WTC11 (cell line): ENCODE data around the gene DCLK2.

Source experiments
- ZNF423 ChIP-seq: fragments of 250-450 bp; sonication (Bioruptor Pico); IDR thresholded peaks from 2 replicates; pipeline ENCODE4 v2.1.2; 2022; ENCODE audit warnings: mild to moderate bottlenecking, moderate library complexity
- TF ChIP-seq, protein P1 (sequence below): fragments of 200-600 bp; IDR thresholded peaks from 2 replicates; pipeline ENCODE4 v1.8.0; 2022; ENCODE audit warnings: antibody characterized with exemption

DNA sequence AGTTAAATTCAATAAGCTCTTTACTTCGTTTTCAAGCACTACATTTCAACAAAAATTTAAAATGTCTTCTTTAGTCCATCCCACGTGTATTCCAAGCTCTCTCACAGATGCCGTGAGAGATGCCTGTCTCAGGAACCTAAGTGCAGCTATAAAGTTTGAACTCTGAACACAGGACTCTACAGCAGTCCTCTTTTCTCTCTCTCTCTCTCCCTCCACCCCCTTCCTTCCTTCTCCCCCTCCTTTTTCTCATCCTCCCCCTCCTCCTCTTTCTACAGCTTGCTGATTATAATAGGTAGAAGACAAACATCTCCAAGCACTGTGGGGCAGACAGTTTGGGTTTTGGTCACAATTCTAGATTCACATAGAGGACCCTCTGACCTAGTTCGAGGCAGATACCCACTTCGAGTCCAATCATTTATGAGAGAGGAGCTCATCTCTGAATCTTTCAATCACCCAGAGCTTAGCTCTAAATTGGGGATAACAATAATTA, 31.5 kb upstream of the DCLK2 start:
- TF ChIP-seq, protein P1, sequence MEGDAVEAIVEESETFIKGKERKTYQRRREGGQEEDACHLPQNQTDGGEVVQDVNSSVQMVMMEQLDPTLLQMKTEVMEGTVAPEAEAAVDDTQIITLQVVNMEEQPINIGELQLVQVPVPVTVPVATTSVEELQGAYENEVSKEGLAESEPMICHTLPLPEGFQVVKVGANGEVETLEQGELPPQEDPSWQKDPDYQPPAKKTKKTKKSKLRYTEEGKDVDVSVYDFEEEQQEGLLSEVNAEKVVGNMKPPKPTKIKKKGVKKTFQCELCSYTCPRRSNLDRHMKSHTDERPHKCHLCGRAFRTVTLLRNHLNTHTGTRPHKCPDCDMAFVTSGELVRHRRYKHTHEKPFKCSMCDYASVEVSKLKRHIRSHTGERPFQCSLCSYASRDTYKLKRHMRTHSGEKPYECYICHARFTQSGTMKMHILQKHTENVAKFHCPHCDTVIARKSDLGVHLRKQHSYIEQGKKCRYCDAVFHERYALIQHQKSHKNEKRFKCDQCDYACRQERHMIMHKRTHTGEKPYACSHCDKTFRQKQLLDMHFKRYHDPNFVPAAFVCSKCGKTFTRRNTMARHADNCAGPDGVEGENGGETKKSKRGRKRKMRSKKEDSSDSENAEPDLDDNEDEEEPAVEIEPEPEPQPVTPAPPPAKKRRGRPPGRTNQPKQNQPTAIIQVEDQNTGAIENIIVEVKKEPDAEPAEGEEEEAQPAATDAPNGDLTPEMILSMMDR = no peak
- TF ChIP-seq ZNF423 (CRISPR knock-in tag) = no peak
